GM06990 (cell line): Measurements from ENCODE around the gene ELL.

Experiments used
- DNase-seq: peaks from one replicate; pipeline ENCODE4 v3.0.0-alpha.2; 2011; ENCODE audit not compliant: insufficient read length; ENCODE audit errors: extremely low read depth
- H3K27me3 ChIP-seq: replicated peaks from 2 replicates; pipeline ENCODE4 v1.6.0; 2011; ENCODE audit warnings: low read length; ENCODE audit not compliant: control insufficient read depth, insufficient read depth
- H3K36me3 ChIP-seq: 2 replicates; pipeline ENCODE4 v1.5.1; 2011; ENCODE audit warnings: low read length; ENCODE audit not compliant: control insufficient read depth, insufficient read depth
- H3K4me3 ChIP-seq: replicated peaks from 2 replicates; pipeline ENCODE4 v1.5.1; 2011; ENCODE audit warnings: low read depth, mild to moderate bottlenecking, control low read depth, low read length
- CTCF ChIP-seq: IDR thresholded peaks from 2 replicates; pipeline ENCODE4 v1.5.1; 2011; ENCODE audit warnings: low read length, control low read depth, mild to moderate bottlenecking, inconsistent platforms; ENCODE audit not compliant: insufficient read depth, poor library complexity, severe bottlenecking

ELL gene

GRCh38 chr19:18486746-18487145 is 35.1 kb downstream of the ELL start:
- no peaks in the 10 kb centered on the region for H3K27me3 ChIP-seq
- H3K4me3 ChIP-seq = no peak overlapping the region
- peaks cover 5% of the 10 kb centered on the region for H3K36me3 ChIP-seq
- DNase-seq = no peak
- TF ChIP-seq CTCF = no peak

GRCh38 chr19:18484992-18485391 is 36.9 kb downstream of the ELL start:
- no peak for DNase-seq
- Histone ChIP-seq H3K36me3 (peaks cover 5% of the 10 kb centered on the region), H3K27me3 (no peaks in the 10 kb centered on the region), H3K4me3 (no peak overlapping the region)
- TF ChIP-seq CTCF = no peak

GRCh38 chr19:18483119-18483890 is 38.6 kb downstream of the ELL start:
- Histone ChIP-seq H3K4me3 (no peak overlapping the region), H3K36me3 (peaks cover 5% of the 10 kb centered on the region), H3K27me3 (no peaks in the 10 kb centered on the region)
- TF ChIP-seq CTCF = no peak
- DNase-seq = no peak

- no peak for TF ChIP-seq CTCF
- no peak for DNase-seq
- Histone ChIP-seq H3K36me3 (no peaks in the 10 kb centered on the region), H3K27me3 (no peaks in the 10 kb centered on the region), H3K4me3 (no peak overlapping the region)
Observed at GRCh38 chr19:18481505-18482222, 40.2 kb downstream of the ELL start.

- TF ChIP-seq CTCF = no peak
- no peak for DNase-seq
- H3K36me3 ChIP-seq = no peaks in the 10 kb centered on the region
- no peak overlapping the region for H3K4me3 ChIP-seq
- H3K27me3 ChIP-seq = no peaks in the 10 kb centered on the region
Observed at GRCh38 chr19:18480006-18480691, 41.7 kb downstream of the ELL start.
